ENCODE measurements around the gene TEX14.

TEX14 gene

DNA sequence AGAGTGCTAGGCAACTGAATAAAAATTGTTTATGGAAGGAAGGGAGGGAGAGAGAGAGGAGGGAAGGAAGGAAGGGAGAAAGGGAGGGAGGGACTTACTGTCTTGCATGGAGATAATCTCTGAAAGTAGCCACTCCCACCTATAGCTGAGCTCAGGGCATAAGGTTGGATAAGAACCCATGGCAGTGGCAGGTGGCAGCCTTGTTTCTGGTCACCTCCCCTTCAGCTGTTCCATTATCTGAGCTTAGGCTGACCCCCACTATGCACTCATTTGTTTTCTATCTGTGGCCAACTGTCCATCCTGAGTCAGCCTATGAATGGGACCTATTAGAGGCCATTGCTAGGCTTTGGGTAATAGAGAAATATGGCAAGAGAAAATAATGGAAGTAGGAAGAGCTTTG is 152.1 kb downstream of the TEX14 start:
- TF ChIP-seq, protein P1, sequence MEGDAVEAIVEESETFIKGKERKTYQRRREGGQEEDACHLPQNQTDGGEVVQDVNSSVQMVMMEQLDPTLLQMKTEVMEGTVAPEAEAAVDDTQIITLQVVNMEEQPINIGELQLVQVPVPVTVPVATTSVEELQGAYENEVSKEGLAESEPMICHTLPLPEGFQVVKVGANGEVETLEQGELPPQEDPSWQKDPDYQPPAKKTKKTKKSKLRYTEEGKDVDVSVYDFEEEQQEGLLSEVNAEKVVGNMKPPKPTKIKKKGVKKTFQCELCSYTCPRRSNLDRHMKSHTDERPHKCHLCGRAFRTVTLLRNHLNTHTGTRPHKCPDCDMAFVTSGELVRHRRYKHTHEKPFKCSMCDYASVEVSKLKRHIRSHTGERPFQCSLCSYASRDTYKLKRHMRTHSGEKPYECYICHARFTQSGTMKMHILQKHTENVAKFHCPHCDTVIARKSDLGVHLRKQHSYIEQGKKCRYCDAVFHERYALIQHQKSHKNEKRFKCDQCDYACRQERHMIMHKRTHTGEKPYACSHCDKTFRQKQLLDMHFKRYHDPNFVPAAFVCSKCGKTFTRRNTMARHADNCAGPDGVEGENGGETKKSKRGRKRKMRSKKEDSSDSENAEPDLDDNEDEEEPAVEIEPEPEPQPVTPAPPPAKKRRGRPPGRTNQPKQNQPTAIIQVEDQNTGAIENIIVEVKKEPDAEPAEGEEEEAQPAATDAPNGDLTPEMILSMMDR (IDR thresholded peaks at IDR 0.05; ENCODE audit: insufficient read depth, low read length, poor library complexity, severe bottlenecking) = no peak
- H3K36me3 ChIP-seq (ENCODE audit: control insufficient read depth, insufficient read depth, low read length) = no peaks in the 10 kb centered on the region
- no peaks in the 10 kb centered on the region for H3K27me3 ChIP-seq (replicated peaks; ENCODE audit: control insufficient read depth, insufficient read depth, low read length)
- no peak overlapping the region for H3K4me3 ChIP-seq (replicated peaks; ENCODE audit: low read depth, low read length)
- DNase-seq (ENCODE audit: extremely low read depth, insufficient read length) = no peak

DNA sequence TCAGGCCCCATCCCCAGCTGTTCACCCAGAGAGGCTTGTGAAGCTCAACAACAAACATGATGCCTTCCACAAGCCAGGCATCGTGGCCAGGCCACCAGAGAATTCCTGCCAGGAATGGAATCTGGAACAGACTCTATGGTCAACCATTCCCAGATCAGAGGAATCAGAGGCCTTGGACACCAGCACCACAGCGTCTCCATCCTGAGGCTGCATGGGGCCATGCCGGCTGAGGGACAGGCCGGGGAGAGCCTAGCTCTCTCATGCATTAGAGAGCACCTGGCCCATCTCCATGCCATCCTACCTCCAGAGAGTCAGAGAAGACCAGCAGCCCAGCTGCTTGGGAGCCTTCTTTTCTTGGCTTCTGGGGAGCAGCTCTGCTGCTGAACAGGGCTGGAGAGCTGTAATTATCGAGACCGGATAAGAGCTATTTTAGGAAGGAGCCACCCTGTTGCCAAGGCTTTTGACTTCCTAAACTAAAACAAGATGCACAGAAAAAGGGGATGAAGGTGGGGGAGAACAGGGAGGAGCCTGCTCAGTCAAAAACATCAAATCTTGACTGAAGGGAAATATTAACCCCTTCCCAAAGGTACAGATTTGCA is 152.9 kb downstream of the TEX14 start:
- TF ChIP-seq, protein P1 (IDR thresholded peaks at IDR 0.05; ENCODE audit: insufficient read depth, low read length, poor library complexity, severe bottlenecking) = no peak
- DNase-seq (ENCODE audit: extremely low read depth, insufficient read length) = no peak
- no peaks in the 10 kb centered on the region for H3K36me3 ChIP-seq (ENCODE audit: control insufficient read depth, insufficient read depth, low read length)

DNA sequence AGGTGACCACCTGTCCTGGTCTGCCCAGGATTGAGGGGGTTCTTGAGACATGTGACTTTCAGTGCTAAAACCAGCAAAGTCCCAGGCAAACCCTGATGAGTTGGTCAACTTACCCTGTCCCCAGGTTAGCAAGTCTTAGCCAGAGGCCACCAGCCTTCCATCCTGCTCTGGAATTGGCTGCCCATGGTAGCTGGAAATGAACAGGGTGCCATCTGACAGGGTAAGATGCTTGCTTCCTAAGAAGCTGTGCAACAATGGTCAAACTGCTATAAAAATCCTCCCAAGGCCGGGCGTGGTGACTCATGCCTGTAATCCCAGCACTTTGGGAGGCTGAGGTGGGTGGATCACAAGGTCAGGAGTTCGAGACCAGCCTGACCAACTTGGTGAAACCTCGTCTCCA is 154.6 kb downstream of the TEX14 start:
- H3K36me3 ChIP-seq (ENCODE audit: control insufficient read depth, insufficient read depth, low read length) = no peaks in the 10 kb centered on the region
- no peak for DNase-seq (ENCODE audit: extremely low read depth, insufficient read length)
- H3K4me3 ChIP-seq (replicated peaks; ENCODE audit: low read depth, low read length) = no peak overlapping the region
- TF ChIP-seq, protein P1 (IDR thresholded peaks at IDR 0.05; ENCODE audit: insufficient read depth, low read length, poor library complexity, severe bottlenecking) = no peak
- peaks cover 2% of the 10 kb centered on the region; the same call in 1 of the 2 replicates for H3K27me3 ChIP-seq (replicated peaks; ENCODE audit: control insufficient read depth, insufficient read depth, low read length)

More for the DNA sequence above, 152.9 kb downstream of the TEX14 start:
- Histone ChIP-seq H3K27me3 (replicated peaks; ENCODE audit: control insufficient read depth, insufficient read depth, low read length) (no peaks in the 10 kb centered on the region), H3K4me3 (replicated peaks; ENCODE audit: low read depth, low read length) (no peak overlapping the region)

DNA sequence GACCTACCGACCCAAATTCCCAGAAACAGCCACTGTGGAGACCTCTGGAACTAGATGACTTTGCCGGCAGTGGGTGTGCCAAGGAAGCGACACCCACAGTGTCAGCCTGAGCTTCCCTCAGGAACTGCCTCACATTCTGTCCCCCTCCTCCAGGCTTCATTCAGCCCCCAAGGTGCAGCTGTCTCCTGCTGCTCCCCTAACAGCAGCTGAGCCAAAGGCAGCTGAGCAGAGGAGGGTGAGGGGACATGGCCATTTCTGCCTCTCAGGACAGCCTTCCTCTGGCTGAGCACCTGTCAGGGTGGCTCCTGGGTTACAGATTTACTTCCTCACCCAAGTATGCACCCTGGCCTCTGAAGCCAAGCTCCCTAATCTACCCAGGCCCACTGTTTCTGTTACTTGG is 155.3 kb downstream of the TEX14 start:
- DNase-seq (ENCODE audit: extremely low read depth, insufficient read length) = no peak
- Histone ChIP-seq H3K4me3 (replicated peaks; ENCODE audit: low read depth, low read length) (no peak overlapping the region), H3K27me3 (replicated peaks; ENCODE audit: control insufficient read depth, insufficient read depth, low read length) (peaks cover 2% of the 10 kb centered on the region), H3K36me3 (ENCODE audit: control insufficient read depth, insufficient read depth, low read length) (no peaks in the 10 kb centered on the region)
- TF ChIP-seq, protein P1 (IDR thresholded peaks at IDR 0.05; ENCODE audit: insufficient read depth, low read length, poor library complexity, severe bottlenecking) = no peak

DNA sequence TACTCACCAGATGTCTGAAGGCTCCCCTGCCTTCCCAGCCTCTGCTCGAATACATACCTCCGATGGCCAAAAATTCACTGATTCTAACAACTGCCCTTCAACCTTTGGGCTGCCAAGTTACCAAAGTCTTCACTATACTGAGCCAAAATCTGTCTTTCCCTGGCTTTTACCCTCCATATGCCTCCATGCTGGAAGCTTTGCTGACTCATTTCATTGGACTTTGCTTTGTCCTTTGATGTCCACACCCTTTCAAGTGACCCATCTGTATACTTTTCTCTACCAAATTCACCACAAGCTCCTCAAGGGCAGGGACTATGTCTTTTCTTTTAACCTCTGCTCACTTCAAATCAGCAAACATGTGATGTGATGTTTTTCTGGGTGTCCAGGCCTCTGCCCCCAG is 156.4 kb downstream of the TEX14 start:
- H3K4me3 ChIP-seq (replicated peaks; ENCODE audit: low read depth, low read length) = no peak overlapping the region
- peaks cover 3% of the 10 kb centered on the region for H3K27me3 ChIP-seq (replicated peaks; ENCODE audit: control insufficient read depth, insufficient read depth, low read length)
- H3K36me3 ChIP-seq (ENCODE audit: control insufficient read depth, insufficient read depth, low read length) = no peaks in the 10 kb centered on the region
- no peak for DNase-seq (ENCODE audit: extremely low read depth, insufficient read length)
- TF ChIP-seq, protein P1 (IDR thresholded peaks at IDR 0.05; ENCODE audit: insufficient read depth, low read length, poor library complexity, severe bottlenecking) = no peak
